NCI-H2171 (cell line): Measurements from ENCODE around the gene OR13C5.

Experiments used
- DNase-seq: peaks from one replicate; lab custom pipeline; 2025; lab: John Stamatoyannopoulos, UW

Gene OR13C5

GRCh38 chr9:104553261-104553660 lies 46.0 kb downstream of the OR13C5 start:
- DNase-seq: no peak
